ENCODE data around the gene ZNF318.
"Not testable (repeated sequence)": the region's sequence is repeated elsewhere in the genome, so short reads cannot be mapped to it uniquely, and the experiment has no call there.

ZNF318 gene

DNA sequence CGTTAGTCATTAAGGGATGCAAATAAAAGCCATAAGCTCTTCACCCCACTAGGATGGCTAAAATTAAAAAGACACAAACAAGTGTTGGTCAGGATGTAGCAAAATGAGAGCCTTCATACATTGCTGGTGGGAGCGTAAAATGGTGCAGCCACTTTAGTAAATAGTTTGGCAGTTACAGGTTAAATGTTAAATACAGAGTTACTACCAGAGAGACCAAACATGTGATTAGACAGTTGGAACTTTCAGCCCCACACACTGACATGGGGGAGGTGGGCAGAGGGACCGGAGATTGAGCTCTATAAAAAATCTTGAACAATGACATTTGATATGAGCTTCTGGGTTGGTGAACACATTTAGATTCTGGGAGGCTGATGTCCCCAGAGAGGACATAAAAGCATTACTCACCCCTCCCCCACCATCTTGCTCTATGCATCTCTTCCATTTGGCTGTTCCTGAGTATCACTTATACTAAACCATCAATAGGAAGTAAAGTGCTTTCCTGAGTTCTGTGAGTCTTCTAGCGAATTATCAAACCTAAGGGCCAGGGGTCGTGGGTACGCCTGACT is 20.4 kb upstream of the ZNF318 start:
- no peak for DNase-seq

DNA sequence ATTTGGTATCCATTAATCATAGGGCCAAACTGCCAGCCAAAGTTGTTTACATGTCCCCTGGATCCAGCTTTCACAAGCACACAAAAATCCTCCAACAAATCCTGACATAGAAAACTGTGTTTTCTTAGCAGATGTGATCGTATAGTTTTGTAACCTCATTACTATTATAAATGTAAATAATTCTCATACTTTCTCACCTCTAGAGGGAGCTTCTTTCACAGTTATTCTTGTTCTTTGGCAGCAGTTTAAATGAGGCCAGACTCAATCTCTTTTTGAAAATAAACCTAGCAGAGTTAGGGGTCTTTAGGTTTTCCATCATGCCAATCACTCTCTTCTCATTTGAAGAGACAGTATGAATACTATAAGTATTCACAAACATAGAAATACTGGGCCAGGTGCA is 17.0 kb upstream of the ZNF318 start:
- no peak for DNase-seq

DNA sequence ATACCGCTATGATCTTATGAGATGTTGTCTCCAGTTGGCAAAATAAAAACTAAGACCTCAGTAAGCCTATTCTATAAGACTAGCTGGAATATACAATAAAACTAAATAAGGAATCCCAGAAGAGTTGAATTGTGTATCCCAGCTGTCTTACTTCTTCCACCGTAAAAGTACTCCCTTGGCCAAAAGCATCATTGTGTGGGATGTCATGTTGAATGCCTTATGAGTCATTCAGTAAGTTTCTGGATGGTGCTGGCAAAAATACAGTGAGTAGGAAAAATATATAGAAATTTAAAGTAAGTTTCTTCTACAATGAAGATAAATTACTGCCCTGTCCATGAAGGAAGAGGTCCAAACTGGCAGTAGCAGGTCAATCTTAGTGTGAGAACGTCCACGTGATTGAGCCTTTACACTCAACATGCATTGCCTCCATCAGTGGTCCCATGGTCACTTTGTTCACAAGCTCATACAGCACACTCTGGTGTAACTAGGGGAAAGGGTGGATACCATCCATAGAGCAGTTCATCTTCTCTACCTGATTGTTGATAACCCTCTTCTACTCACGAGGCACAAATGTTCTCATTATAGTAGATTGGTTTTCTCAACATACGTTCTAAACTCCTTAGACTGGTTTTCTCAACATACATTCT is 13.7 kb upstream of the ZNF318 start:
- DNase-seq: no peak

DNA sequence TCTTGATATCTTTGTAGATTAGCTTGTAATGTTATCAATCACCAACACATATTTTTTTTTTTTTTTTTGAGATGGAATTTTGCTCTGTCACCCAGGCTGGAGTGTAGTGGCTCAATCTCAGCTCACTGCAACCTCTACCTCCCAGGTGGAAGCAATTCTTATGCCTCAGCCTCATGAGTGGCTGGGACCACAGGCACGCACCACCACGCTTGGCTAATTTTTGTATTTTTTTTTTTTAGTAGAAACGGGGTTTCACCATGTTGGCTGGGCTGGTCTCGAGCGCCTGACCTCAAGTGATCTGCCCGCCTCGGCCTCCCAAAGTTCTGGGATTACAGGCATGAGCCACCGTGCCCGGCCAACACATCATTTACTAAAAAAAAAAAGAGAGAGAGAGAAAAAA is 11.4 kb upstream of the ZNF318 start:
- DNase-seq: not testable (repeated sequence)

DNA sequence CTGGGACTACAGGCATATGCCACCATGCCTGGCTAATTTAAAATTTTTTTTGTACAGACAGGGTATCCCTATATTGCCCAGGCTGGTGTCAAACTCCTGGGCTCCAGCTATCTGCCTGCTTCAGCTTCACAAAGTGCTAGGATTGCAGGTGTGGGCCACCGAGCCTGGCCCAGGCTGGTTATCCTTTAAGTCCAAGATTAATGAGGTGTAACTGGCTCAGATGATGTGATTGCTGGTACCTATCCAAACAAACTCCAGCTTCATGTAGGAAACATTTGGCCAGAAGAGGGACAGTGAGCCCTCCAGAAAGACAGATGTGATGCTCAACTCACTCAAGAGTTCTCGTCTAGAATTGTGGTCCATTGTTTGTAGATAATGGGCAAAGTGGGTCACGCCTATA is 9.2 kb upstream of the ZNF318 start:
- DNase-seq: no peak

DNA sequence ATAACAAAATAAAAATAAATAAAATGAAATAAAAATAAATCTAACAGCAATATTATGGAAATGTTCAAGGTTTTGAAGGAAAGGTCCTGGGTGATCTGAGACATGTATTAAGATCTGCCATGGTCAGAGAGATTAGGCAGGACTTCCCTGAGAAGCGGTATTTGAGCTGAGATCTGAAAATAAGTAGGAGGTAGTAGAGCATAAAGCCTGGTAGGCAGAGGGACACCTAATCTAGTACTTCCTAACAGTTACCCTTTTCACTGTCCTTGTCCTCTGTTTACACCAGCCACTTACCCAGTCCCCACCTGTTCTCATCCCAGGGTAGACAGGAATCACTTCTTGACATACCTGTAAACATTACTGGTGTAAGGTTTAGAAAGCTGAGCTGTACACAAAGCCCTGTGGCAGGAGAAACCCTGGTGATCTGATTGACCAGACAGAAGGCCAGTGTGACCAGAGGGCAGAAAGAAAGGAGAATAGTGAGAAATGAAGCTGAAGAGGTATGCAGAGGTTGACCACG is 8.3 kb upstream of the ZNF318 start:
- DNase-seq: no peak

DNA sequence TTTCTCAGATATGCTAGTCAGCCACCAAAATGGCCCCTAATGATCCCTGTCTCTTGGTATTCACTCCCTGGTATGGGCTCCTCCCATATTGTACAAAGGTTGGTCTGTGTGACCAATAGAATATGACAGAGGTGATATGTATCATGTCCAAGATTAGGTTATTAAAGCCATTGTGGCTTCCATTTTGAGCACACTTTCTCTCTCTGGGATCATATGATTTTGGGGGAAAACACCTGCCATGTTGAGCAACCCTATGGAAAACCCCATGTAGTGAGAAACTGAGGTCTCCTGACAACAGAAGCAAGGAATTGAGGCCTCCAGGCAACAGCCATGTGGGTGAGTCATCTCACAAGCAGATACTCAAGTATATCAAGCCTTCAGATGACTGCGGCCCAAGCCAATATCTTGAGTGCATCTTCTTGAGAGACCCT is 7.1 kb upstream of the ZNF318 start:
- no peak for DNase-seq

DNA sequence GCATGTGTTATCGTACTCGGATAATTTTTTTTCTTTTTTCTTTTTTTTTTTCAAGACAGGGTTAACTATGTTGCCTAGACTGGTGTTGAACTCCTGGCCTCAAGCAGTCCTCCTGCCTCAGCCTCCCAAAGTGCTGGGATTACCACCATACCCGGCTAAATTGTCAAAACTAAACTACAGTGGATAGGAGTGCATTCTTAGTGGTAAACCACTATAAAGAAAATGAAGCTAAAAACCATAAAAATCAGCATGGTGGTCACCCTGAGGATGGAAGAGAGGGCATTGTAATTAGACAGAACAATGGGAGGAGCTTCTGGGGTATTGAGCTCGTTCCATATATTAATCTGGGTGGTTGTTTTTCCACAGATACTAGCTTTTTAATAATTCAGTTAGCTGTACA is 6.2 kb upstream of the ZNF318 start:
- no peak for DNase-seq

DNA sequence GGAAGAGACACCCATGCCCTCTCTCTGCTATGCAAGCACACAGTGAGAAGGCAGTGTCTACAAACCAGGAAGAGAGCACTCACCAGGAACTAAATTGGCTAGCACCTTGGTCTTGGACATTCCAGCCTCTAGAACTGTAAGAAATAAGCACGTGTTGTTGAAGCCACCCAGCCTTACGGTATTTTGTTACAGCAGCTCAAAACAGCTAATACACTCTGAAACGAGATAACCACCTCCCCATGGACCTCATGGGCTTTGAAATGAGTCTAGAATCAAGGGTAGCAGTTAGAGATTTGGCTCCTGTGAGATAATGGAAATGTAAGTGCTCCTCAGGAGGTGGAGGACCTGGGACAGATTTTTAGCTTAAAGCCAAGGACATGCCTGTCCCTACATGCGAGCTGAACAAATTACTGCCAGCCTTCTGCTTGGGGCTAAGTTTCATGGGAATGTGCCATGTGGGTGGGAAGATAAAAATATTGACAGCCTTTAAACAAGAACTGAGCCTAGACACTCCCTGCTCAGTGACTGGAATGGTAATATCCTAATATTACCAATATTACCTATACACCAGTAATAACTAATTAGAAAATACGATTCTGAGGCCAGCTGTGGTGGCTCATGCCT is 3.9 kb upstream of the ZNF318 start:
- DNase-seq: no peak

DNA sequence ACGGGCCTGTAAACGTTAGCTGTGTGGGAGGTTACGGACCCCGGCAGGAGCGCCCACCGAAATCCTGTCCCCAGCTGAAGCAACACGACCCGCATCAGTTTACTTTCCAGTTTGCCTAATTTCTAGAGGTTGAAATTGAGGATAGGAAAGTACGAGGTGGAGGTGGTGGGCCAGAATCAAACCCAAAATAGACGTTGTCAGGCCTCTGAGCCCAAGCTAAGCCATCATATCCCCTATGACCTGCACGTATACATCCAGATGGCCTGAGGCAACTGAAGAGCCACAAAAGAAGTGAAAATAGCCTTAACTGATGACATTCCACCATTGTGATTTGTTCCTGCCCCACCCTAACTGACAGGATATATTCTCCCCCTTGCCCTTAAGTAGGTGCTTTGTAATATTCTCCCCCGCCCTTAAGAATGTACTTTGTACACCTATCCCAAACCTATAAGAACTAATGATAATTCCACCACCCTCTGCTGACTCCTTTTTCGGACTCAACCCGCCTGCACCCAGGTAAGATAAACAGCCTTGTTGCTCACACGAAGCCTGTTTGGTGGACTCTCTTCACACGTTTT is 645 bp upstream of the ZNF318 start:
- not testable (repeated sequence) for DNase-seq

DNA sequence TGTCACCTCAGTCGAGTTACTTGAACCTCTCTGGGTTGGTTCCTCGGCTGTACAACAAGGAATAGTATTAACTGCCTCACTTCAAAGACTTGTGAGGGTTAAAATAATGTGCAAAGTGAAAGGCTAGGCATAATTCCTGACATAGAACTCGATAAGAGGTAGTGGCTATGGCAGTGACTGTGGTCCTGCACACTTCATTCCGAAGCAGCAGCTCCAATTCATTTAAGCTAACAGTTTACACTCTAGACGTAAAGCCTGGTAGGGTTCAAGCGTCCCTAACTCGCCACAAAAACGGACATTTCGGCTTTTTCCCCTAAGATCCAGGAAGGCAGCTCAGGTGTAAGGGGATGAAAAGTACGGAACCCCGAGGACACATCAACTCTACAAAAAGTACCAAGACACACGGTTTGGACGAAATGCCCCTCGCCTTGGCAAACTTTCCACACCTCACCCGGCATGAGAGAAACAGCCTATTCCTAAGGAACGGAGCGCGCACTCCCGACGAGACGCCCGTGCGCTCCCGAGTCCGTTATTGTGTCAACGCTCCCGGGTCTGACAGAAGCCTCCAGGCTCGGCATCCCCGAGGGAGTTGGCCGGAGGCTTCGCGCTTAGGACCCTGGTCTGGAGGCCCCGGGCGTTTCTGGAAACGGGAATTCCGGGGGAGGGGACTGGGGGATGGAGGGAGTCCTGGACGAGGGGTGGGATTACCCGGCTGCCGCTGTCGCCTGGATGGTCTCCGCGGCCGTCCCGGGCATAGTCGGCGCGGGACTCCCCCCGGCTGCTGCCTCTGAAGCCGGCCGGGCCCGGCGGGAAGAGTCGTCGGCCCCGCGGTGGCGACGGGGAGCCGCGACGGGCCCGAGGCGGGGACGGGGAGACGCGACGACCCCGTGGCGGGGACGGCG is 937 bp downstream of the ZNF318 start:
- peak in 38 of 56 donors; percentile 3 to 52 (median 22) for DNase-seq

DNA sequence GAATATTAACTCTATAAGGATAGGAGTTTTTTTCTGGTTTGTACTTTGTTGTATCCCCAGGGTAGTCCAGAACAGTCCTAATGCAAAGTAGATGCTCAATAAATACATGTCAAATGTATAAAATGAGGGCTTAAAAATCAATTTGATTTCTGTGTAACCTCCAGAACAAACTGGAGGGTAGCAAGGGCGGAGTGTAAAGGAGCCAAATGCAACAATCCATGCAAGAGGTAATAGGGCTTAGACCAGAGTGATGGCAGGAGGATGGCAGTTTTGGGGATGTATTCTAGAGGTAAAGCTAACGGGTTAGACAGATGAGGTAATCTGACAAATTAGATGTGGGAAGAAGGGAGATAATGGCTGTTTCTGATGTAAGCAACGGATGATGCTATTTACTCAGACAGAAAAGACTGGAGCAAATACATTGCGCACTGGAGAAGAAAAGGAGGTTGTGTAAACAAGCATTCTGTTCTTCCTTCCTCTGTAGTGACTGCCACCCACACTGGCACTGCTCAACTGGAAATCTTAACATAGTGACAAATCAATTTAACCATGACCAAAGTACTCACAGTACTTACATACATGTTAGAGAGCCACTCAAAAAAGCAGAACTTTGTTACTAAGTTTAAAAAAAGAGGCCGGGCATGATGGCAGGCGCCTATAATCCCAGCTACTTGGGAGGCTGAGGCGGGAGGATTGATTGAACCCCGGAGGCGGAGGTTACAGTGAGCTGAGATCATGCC is 2.0 kb downstream of the ZNF318 start:
- DNase-seq: no peak

DNA sequence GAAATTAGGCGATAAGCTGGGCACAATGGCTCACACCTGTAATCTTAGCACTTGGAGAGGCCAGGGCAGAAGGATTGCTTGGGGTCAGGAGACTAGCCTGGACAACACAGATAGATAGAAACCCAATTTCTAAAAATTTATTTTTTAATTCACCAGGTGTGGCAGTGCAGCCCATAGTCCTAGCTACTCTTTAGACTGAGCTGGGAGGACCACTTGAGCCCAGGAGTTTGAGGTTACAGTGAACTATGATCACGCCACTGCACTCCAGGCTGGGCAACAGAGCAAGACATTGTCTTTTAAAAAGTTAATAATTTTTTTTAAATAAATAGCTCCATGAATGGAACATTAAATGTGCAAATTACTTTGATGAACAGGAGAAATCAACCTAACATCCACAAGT is 8.2 kb downstream of the ZNF318 start:
- DNase-seq: no peak

DNA sequence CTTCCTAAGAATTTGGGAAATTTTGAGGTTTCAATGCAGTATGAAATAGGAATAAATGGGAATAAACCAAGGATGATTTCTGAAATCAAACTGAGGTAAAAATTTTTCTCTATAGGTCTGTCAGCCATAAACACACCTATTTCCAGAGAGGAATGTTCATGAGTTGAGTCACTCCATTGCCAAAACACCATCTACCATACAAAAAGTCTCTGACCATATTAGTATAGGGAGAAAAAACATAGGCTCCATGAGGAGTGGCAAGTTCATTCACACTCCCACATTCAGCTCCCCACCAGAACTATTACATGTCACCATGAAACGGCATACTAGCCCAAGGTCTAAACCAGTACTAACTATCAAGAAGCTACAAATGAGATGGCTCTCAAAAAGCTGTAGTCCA is 9.6 kb downstream of the ZNF318 start:
- DNase-seq: no peak

DNA sequence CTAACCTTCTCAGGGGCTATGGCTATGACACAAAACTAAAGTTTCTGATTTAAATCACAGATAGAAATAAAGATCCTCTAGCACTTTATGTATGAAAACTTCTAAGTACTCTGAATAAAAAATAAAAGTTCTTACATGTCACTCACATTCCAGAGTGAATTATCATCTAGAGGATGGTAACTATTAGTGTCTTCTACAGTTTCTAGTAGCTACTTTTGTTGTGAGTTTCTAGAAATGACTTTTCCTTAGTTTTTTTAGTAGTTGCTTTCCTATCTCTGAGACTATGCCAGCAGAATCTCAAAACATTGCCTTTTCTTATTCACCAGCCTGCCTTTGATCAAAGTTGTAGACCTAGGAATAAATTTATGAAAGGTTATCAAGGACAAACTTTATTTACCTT is 10.1 kb downstream of the ZNF318 start:
- no peak for DNase-seq

DNA sequence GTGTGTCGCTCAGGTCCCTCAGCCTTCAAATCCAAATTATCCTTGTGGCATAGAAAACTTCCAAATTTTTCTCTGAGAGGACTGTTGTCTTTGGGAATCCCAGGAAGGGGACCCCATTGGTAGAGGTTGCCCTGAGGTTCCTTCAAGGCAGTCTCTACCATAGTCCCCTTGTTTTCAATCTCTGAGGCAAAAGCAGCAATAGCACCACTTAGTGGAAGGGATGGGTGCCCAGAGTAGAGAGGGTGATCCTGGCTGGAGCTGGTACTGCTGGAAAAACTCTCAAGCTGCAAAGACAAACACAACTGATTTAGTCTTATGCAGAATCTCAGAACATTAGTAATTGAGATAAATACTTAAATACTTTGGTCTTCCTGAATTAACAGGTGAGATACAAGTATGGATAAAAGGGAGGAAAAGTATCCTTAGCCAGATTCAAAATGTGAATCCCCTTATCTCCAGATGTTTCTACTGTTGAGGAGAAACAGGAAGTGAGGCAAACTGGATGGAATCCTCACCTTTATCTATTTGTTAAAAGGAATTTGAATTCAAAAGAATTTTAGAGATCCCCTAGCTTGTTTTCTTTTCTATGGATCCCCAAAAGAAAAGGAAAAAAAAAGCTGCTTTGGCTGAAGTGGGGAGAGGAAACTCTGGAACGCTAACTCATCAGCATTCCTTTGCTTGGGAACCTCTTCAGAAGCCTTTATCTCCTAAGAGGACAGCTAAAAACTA is 13.4 kb downstream of the ZNF318 start:
- no peak for DNase-seq

DNA sequence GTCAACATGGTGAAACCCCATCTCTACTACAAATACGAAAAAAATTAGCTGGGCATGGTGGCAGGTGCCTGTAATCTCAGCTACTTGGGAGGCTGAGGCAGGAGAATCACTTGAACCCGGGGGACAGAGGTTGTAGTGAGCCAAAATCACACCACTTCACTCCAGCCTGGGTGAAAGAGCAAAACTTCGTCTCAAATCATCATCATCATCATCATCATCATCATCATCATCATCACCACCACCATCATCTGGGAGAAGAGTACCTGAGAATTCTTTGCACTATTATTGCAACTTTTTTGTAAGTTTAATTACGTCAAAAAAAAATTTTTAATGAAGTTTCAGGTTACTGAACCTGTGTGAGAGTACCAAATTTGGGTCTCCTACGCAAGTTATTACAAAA is 17.5 kb downstream of the ZNF318 start:
- not testable (repeated sequence) for DNase-seq

DNA sequence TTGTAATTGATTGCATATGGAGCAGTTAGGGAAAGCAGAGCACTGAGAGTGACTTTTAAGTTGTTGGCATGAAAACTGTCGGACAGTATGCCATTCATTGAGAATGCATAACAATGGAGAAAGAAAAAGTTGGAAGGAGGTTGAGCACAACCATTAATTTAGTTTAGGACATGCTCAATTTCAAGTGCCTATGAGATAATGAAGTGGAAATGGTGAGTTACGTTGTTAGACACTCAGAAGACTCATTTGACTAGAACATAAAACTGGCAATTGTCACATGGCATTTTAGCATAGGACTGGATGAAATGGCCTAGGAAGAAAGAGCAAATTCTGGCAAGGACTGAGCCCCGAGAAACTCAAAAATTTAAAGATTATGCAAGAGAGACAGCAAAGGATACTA is 22.0 kb downstream of the ZNF318 start:
- no peak for DNase-seq

DNA sequence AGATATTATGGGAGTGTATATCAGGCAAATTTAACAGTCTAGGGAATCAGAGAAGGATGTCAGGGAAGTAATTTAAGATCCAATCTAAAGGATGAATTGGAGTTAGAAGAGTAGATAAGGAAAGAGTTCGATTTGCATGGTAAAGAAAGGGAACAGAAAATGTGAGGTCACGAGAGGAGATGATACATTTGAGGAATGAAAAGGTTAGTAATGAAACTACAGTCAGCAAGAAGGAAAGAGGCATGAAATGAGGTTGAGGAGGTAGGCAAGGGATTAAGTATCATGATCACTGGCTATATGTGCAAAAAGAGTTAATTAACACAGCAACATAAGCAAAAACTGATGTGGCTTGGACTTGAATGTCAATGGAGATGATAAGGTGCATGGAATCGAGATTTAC is 22.4 kb downstream of the ZNF318 start:
- no peak for DNase-seq

DNA sequence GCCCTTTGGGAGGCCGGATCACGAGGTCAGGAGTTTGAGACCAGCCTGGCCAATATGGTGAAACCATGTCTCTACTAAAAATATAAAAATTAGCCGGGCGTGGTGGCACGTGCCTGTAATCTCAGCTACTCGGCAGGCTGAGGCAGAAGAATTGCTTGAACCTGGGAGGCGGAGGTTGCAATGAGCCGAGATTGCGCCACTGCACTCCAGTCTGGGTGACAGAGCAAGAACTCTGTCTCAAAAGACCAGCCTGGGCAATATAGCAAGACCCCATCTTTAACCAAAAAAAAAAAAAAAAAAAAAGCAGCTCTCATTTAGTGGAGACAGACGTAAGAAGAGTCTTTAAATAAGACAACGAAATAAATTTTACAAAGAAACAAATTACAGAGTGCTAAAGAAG is 23.2 kb downstream of the ZNF318 start:
- not testable (repeated sequence) for DNase-seq

Data from nucleus accumbens (tissue), 56 donors.